GM23248 (cell line): Measurements from ENCODE around the gene CXCL1.

Experiments used
- EZH2 ChIP-seq: fragments of 200-600 bp; sonication (generic); IDR thresholded peaks from 2 replicates; pipeline ENCODE4 v1.6.1; 2018; ENCODE audit warnings: antibody characterized with exemption, mild to moderate bottlenecking; ENCODE audit not compliant: insufficient read depth, poor library complexity, severe bottlenecking
- EZH2phosphoT487 ChIP-seq: fragments of 200-600 bp; sonication (generic); IDR thresholded peaks from 2 replicates; pipeline ENCODE4 v1.6.1; 2018; ENCODE audit warnings: antibody characterized with exemption, moderate library complexity, mild to moderate bottlenecking, low read depth; ENCODE audit not compliant: insufficient read depth

GRCh38 chr4:73894001-73894400 is 24.8 kb downstream of the CXCL1 start:
- TF ChIP-seq EZH2 (no peak), EZH2phosphoT487 (no peak)
